ENCODE results near the gene ENDOV.
A peak's percentile ranks its signal among the peaks of the same experiment; 100 is the strongest.

Gene ENDOV

GRCh38 chr17:80413771-80414507 is 1.0 kb upstream of the ENDOV start:
- Histone ChIP-seq H3K27me3 (replicated peaks; ENCODE audit: control insufficient read depth, insufficient read depth, low read length, poor library complexity, severe bottlenecking) (no peaks in the 10 kb centered on the region), H3K27ac (ENCODE audit: insufficient read depth, low read length, poor library complexity, severe bottlenecking) (no peak overlapping the region), H3K4me1 (ENCODE audit: control insufficient read depth, insufficient read depth, low read length, poor library complexity, severe bottlenecking) (peaks cover 11% of the 10 kb centered on the region), H3K9me3 (ENCODE audit: control insufficient read depth, low read length) (no peaks in the 10 kb centered on the region), H3K4me3 (ENCODE audit: insufficient read depth, low read depth, low read length, poor library complexity, severe bottlenecking) (no peak overlapping the region), H3K36me3 (ENCODE audit: control insufficient read depth, insufficient read depth, low read length) (no peaks in the 10 kb centered on the region)
- no peak for DNase-seq

- Histone ChIP-seq H3K4me1 (ENCODE audit: control insufficient read depth, insufficient read depth, low read length, poor library complexity, severe bottlenecking) (peaks cover 11% of the 10 kb centered on the region), H3K4me3 (ENCODE audit: insufficient read depth, low read depth, low read length, poor library complexity, severe bottlenecking) (peak overlapping the region; percentile 96), H3K27me3 (replicated peaks; ENCODE audit: control insufficient read depth, insufficient read depth, low read length, poor library complexity, severe bottlenecking) (no peaks in the 10 kb centered on the region), H3K9me3 (ENCODE audit: control insufficient read depth, low read length) (no peaks in the 10 kb centered on the region), H3K36me3 (ENCODE audit: control insufficient read depth, insufficient read depth, low read length) (no peaks in the 10 kb centered on the region), H3K27ac (ENCODE audit: insufficient read depth, low read length, poor library complexity, severe bottlenecking) (peak overlapping the region; percentile 76)
- peak in 1 of 3 donors; percentile 6 for DNase-seq
Measured at GRCh38 chr17:80414508-80414802, 512 bp upstream of the ENDOV start.

- H3K4me1 ChIP-seq (ENCODE audit: control insufficient read depth, insufficient read depth, low read length, poor library complexity, severe bottlenecking): peaks cover 11% of the 10 kb centered on the region
- H3K36me3 ChIP-seq (ENCODE audit: control insufficient read depth, insufficient read depth, low read length): no peaks in the 10 kb centered on the region
- no peaks in the 10 kb centered on the region for H3K27me3 ChIP-seq (replicated peaks; ENCODE audit: control insufficient read depth, insufficient read depth, low read length, poor library complexity, severe bottlenecking)
- DNase-seq: no peak
- peak overlapping the region; percentile 96 for H3K4me3 ChIP-seq (ENCODE audit: insufficient read depth, low read depth, low read length, poor library complexity, severe bottlenecking)
- H3K27ac ChIP-seq (ENCODE audit: insufficient read depth, low read length, poor library complexity, severe bottlenecking): peak overlapping the region; percentile 76
- no peaks in the 10 kb centered on the region for H3K9me3 ChIP-seq (ENCODE audit: control insufficient read depth, low read length)
Measured at GRCh38 chr17:80415626-80416137, 715 bp downstream of the ENDOV start.

- H3K4me3 ChIP-seq (ENCODE audit: insufficient read depth, low read depth, low read length, poor library complexity, severe bottlenecking): no peak overlapping the region
- no peaks in the 10 kb centered on the region for H3K36me3 ChIP-seq (ENCODE audit: control insufficient read depth, insufficient read depth, low read length)
- DNase-seq: no peak
- peaks cover 11% of the 10 kb centered on the region for H3K4me1 ChIP-seq (ENCODE audit: control insufficient read depth, insufficient read depth, low read length, poor library complexity, severe bottlenecking)
- no peaks in the 10 kb centered on the region for H3K27me3 ChIP-seq (replicated peaks; ENCODE audit: control insufficient read depth, insufficient read depth, low read length, poor library complexity, severe bottlenecking)
- no peak overlapping the region for H3K27ac ChIP-seq (ENCODE audit: insufficient read depth, low read length, poor library complexity, severe bottlenecking)
- no peaks in the 10 kb centered on the region for H3K9me3 ChIP-seq (ENCODE audit: control insufficient read depth, low read length)
Measured at GRCh38 chr17:80416260-80416939, 1.4 kb downstream of the ENDOV start.

GRCh38 chr17:80416940-80417293 is 1.9 kb downstream of the ENDOV start:
- H3K4me3 ChIP-seq (ENCODE audit: insufficient read depth, low read depth, low read length, poor library complexity, severe bottlenecking): no peak overlapping the region
- H3K27ac ChIP-seq (ENCODE audit: insufficient read depth, low read length, poor library complexity, severe bottlenecking): no peak overlapping the region
- no peak for DNase-seq
- peaks cover 11% of the 10 kb centered on the region for H3K4me1 ChIP-seq (ENCODE audit: control insufficient read depth, insufficient read depth, low read length, poor library complexity, severe bottlenecking)
- no peaks in the 10 kb centered on the region for H3K27me3 ChIP-seq (replicated peaks; ENCODE audit: control insufficient read depth, insufficient read depth, low read length, poor library complexity, severe bottlenecking)
- H3K36me3 ChIP-seq (ENCODE audit: control insufficient read depth, insufficient read depth, low read length): no peaks in the 10 kb centered on the region
- no peaks in the 10 kb centered on the region for H3K9me3 ChIP-seq (ENCODE audit: control insufficient read depth, low read length)

- no peaks in the 10 kb centered on the region for H3K27me3 ChIP-seq (replicated peaks; ENCODE audit: control insufficient read depth, insufficient read depth, low read length, poor library complexity, severe bottlenecking)
- DNase-seq: no peak
- no peak overlapping the region for H3K4me3 ChIP-seq (ENCODE audit: insufficient read depth, low read depth, low read length, poor library complexity, severe bottlenecking)
- no peaks in the 10 kb centered on the region for H3K36me3 ChIP-seq (ENCODE audit: control insufficient read depth, insufficient read depth, low read length)
- no peak overlapping the region for H3K27ac ChIP-seq (ENCODE audit: insufficient read depth, low read length, poor library complexity, severe bottlenecking)
- H3K4me1 ChIP-seq (ENCODE audit: control insufficient read depth, insufficient read depth, low read length, poor library complexity, severe bottlenecking): peaks cover 11% of the 10 kb centered on the region
- no peaks in the 10 kb centered on the region for H3K9me3 ChIP-seq (ENCODE audit: control insufficient read depth, low read length)
Measured at GRCh38 chr17:80418589-80418988, 3.6 kb downstream of the ENDOV start.

- no peaks in the 10 kb centered on the region for H3K27me3 ChIP-seq (replicated peaks; ENCODE audit: control insufficient read depth, insufficient read depth, low read length, poor library complexity, severe bottlenecking)
- DNase-seq: no peak
- no peaks in the 10 kb centered on the region for H3K36me3 ChIP-seq (ENCODE audit: control insufficient read depth, insufficient read depth, low read length)
- no peak overlapping the region for H3K27ac ChIP-seq (ENCODE audit: insufficient read depth, low read length, poor library complexity, severe bottlenecking)
- no peaks in the 10 kb centered on the region for H3K9me3 ChIP-seq (ENCODE audit: control insufficient read depth, low read length)
- no peak overlapping the region for H3K4me3 ChIP-seq (ENCODE audit: insufficient read depth, low read depth, low read length, poor library complexity, severe bottlenecking)
- peaks cover 13% of the 10 kb centered on the region for H3K4me1 ChIP-seq (ENCODE audit: control insufficient read depth, insufficient read depth, low read length, poor library complexity, severe bottlenecking)
Measured at GRCh38 chr17:80419255-80419654, 4.3 kb downstream of the ENDOV start.

- no peaks in the 10 kb centered on the region for H3K9me3 ChIP-seq (ENCODE audit: control insufficient read depth, low read length)
- H3K36me3 ChIP-seq (ENCODE audit: control insufficient read depth, insufficient read depth, low read length): no peaks in the 10 kb centered on the region
- no peak overlapping the region for H3K27ac ChIP-seq (ENCODE audit: insufficient read depth, low read length, poor library complexity, severe bottlenecking)
- H3K4me3 ChIP-seq (ENCODE audit: insufficient read depth, low read depth, low read length, poor library complexity, severe bottlenecking): no peak overlapping the region
- H3K4me1 ChIP-seq (ENCODE audit: control insufficient read depth, insufficient read depth, low read length, poor library complexity, severe bottlenecking): peaks cover 7% of the 10 kb centered on the region
- no peaks in the 10 kb centered on the region for H3K27me3 ChIP-seq (replicated peaks; ENCODE audit: control insufficient read depth, insufficient read depth, low read length, poor library complexity, severe bottlenecking)
- DNase-seq: no peak
Measured at GRCh38 chr17:80421381-80422090, 6.6 kb downstream of the ENDOV start.

- DNase-seq: no peak
- H3K36me3 ChIP-seq (ENCODE audit: control insufficient read depth, insufficient read depth, low read length): no peaks in the 10 kb centered on the region
- H3K27me3 ChIP-seq (replicated peaks; ENCODE audit: control insufficient read depth, insufficient read depth, low read length, poor library complexity, severe bottlenecking): no peaks in the 10 kb centered on the region
- no peaks in the 10 kb centered on the region for H3K9me3 ChIP-seq (ENCODE audit: control insufficient read depth, low read length)
- peaks cover 14% of the 10 kb centered on the region for H3K4me1 ChIP-seq (ENCODE audit: control insufficient read depth, insufficient read depth, low read length, poor library complexity, severe bottlenecking)
- no peak overlapping the region for H3K27ac ChIP-seq (ENCODE audit: insufficient read depth, low read length, poor library complexity, severe bottlenecking)
- H3K4me3 ChIP-seq (ENCODE audit: insufficient read depth, low read depth, low read length, poor library complexity, severe bottlenecking): no peak overlapping the region
Measured at GRCh38 chr17:80422276-80422675, 7.3 kb downstream of the ENDOV start.

- no peak for DNase-seq
- Histone ChIP-seq H3K27me3 (replicated peaks; ENCODE audit: control insufficient read depth, insufficient read depth, low read length, poor library complexity, severe bottlenecking) (no peaks in the 10 kb centered on the region), H3K4me3 (ENCODE audit: insufficient read depth, low read depth, low read length, poor library complexity, severe bottlenecking) (no peak overlapping the region), H3K27ac (ENCODE audit: insufficient read depth, low read length, poor library complexity, severe bottlenecking) (no peak overlapping the region), H3K4me1 (ENCODE audit: control insufficient read depth, insufficient read depth, low read length, poor library complexity, severe bottlenecking) (peaks cover 14% of the 10 kb centered on the region), H3K9me3 (ENCODE audit: control insufficient read depth, low read length) (no peaks in the 10 kb centered on the region), H3K36me3 (ENCODE audit: control insufficient read depth, insufficient read depth, low read length) (no peaks in the 10 kb centered on the region)
Measured at GRCh38 chr17:80422981-80423380, 8.0 kb downstream of the ENDOV start.
